Stimulated activated CD4-positive, alpha-beta T cell treated with anti-CD3 and anti-CD28 coated beads, Interleukin-4, amount 100 ng/mL, for 4 hours (primary cell): ENCODE results near the gene NLRP13.
"Not testable (repeated sequence)": the region's sequence is repeated elsewhere in the genome, so short reads cannot be mapped to it uniquely, and the experiment has no call there.

ENCODE experiments used
- DNase-seq, 2 experiments: peaks; one replicate each; pipeline ENCODE4 v3.0.0-alpha.2; 2020

The NLRP13 gene, protein sequence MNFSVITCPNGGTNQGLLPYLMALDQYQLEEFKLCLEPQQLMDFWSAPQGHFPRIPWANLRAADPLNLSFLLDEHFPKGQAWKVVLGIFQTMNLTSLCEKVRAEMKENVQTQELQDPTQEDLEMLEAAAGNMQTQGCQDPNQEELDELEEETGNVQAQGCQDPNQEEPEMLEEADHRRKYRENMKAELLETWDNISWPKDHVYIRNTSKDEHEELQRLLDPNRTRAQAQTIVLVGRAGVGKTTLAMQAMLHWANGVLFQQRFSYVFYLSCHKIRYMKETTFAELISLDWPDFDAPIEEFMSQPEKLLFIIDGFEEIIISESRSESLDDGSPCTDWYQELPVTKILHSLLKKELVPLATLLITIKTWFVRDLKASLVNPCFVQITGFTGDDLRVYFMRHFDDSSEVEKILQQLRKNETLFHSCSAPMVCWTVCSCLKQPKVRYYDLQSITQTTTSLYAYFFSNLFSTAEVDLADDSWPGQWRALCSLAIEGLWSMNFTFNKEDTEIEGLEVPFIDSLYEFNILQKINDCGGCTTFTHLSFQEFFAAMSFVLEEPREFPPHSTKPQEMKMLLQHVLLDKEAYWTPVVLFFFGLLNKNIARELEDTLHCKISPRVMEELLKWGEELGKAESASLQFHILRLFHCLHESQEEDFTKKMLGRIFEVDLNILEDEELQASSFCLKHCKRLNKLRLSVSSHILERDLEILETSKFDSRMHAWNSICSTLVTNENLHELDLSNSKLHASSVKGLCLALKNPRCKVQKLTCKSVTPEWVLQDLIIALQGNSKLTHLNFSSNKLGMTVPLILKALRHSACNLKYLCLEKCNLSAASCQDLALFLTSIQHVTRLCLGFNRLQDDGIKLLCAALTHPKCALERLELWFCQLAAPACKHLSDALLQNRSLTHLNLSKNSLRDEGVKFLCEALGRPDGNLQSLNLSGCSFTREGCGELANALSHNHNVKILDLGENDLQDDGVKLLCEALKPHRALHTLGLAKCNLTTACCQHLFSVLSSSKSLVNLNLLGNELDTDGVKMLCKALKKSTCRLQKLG

DNA sequence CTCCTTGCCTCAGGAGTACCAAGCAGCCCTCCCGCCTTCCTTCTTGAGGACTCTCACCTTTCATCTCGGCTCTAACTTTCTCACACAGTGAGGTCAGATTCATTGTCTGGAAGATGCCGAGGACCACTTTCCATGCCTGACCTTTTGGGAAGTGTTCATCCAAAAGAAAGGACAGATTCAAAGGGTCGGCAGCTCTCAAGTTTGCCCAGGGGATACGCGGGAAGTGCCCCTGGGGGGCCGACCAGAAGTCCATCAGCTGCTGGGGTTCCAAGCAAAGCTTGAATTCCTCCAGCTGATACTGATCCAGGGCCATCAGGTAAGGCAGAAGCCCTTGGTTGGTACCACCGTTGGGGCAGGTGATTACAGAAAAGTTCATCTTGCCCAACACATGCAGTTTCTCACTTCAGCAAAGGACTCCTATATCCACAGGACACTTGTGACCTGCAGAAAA is at the start of gene NLRP13:
TSS of gene NLRP13 (minus strand) at position 401 of the 451 bp plus-strand sequence. CDS start at position 376, 25 bp downstream.
- DNase-seq: no peak

DNA sequence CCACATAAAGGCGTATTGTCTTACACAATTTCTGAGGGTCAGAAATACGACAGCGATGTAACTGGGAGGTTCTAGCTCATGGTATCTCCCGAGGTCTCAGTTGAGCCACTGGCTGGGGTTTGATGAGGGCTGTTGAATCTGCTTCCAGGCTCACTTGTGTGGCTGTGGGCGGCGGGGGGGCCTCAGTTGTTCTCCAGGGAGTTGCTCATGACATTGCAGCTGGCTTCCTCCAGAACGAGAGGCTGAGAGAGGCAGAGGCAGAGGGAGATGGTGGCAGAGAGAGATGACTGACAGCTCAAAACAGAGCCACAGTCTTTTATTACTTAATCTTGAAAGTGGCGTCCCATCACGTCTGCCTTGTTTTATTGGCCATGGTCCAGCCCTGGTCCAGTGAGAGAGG is 48.3 kb upstream of the NLRP13 start:
- DNase-seq: no peak

DNA sequence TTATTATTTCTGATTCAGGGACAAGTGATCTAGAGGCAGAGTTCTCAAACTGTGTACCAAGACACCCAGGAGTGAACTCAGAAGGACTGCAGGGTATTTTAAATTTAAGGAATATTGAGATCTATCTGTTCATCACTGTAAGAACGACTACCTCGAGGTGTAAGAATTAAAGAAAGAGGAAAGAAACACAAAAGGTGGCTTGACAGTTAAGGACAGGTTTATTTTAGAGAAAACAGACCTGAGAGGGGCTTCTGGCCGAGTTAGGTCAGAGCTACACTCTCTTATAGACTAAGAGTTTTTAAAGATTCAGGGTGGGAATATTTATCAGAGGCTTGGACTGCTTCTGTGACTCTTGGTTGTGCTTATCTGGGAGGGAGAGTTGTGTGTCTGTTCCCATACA is 41.8 kb upstream of the NLRP13 start:
- no peak for DNase-seq

DNA sequence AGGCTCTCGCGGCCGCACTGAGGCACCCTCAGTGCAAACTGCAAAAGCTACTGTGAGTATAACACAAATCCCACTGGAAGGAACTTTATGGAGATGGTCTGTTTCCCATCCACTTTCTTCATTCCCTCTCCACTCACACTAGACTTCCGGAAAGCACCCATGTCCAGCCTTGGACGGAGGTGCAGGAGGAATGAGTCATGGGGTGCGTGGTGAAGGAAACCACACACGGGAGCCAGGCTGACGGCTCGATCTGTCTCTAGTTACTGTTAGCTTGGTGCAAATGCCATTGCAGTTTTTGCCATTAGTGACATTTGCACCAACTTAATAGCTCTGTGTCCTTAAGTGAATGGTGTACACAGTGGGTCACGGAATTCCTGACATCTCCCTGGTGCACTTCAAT is 30.1 kb upstream of the NLRP13 start:
- no peak for DNase-seq

DNA sequence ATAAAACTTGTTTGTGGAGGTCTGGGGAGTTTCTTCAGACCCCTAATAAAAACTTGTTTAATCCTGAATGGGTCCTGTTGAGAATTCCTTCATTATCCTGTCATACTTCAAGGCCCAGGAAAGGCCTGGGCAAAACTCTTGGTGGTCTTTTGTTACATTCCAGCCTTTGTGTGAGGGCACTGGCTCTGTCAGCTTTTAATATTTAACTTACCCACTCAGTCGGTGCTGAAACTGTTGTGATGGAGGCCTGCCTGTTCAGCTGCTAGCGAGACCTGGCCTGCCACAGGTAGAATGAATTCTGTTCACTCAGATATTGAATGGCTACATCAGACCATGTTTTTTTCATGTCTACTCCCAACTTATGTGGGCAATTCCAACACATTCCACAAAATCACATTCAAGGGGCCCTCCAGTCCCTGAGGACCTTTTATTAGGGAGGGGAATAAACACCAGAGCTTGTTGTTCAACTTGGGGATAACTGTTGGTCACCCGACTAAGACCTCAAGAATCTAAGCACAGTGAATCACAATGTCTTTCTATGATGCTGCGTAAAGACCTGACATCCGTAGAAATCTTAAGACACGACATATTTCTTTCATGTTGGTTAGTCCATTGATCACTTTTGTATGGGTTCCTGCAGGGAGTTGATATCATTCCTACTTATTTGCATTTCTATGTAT is 28.0 kb upstream of the NLRP13 start:
- no peak for DNase-seq

DNA sequence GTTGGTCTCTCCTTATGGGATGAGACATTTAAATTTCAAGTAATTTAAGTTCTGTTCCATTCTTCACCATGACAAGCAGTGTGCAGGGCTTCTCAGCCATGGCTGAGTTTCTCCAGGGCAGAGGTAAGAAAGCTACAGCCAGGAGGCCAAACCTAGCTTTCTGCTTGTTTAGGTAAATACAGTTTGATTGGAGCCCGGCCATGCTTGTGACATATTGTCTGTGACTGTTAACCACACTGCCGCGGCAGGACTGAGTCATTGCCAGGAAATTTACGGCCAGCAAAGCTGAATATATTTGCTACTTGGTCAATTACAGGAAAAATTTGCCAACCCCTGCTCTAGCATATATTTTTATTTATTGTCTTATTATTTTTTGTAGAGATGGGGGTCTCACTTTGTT is 26.2 kb upstream of the NLRP13 start:
- DNase-seq: no peak

DNA sequence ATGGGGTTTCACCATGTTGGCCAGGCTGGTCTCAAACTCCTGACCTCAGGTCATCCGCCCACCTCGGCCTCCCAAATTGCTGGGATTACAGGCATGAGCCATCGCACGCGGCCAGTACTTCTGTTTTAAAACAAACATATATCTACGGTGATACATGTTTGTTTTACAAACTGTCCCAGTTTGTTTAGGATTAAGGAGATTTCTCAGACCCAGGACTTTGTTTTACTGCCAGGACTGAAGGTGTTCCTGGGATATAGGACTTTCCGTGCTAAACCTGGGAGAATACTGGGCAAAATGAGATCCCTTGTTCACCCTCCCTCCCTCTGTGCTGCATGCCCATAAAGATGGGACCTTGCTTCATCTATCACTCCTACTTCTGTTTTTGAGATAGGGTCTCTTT is 24.3 kb upstream of the NLRP13 start:
- no peak for DNase-seq

DNA sequence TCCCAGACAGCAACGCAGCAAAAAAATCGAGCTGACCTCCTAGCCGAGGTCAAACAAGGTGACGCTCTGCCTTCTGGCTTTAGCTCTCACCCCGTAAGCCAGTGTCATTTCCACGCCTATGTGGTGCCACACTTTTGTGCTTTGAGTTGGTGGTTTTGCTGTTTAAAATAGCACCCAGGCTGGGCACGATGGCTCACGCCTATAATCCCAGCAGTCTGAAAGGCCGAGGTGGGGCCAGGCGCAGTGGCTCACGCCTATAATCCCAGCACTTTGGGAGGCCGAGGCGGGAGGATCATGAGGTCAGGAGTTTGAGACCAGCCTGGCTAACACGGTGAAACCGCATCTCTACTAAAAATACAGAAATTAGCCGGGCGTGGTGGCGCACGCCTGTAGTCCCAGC is 18.4 kb upstream of the NLRP13 start:
- DNase-seq: not testable (repeated sequence)

DNA sequence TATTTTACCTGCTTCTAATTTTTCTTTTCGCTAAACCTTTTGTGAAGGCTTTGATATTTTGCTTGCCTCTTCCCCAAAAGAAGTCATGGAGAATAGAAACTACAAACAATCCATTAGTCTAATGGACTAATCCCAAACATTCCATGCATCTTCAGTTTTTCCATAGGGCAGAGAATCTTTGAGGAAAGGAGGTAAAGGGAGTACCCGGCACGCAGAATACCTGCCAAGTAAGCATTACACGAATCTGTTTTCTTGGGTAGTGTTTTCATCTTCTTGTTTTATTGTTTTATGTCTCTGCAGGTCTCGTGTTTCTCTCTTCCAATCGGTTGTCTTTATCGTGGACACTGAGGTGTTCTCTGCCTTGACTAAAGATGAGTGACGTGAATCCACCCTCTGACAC is 15.4 kb upstream of the NLRP13 start, which contains the start of gene NLRP8:
TSS of gene NLRP8 (plus strand) at position 301 of the 400 bp plus-strand sequence.
- DNase-seq: no peak

DNA sequence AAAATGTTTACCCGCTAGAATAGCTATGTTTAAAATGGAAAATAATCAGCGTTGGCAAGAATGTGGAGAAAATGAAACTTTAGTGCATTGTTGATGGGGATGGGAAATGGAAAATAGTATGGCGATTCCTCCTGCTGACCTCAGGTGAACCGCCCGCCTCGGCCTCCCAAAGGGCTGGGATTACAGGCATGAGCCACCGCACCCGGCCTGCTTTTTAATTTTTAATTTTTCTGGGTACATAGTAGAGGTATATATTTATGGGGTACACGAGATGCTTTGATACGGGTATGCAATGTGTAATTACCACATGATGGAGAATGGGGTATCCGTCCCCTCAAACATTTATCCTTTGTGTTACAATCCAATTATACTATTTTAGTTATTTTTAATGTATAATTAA is 8.2 kb upstream of the NLRP13 start:
- DNase-seq: no peak

DNA sequence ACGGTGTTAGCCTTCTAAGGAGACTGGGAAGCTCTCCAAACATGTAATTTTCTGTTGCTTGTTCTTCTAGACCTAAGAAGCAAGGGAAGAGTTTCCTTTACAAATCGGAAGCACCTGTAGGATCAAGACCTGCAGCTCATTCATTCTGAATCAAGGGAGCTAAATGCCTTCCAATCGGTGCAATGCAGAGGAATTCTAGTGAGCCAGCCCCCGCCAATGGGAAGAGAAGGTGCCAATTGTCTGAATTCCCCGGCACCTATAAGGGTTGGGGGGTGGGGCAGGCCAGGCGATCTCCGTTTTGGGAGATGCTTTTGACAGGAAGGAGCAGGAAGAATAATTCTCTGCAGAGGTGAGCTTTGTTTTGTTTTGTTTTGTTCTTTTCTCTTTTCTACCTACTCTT is 7.1 kb upstream of the NLRP13 start:
- DNase-seq: no peak

DNA sequence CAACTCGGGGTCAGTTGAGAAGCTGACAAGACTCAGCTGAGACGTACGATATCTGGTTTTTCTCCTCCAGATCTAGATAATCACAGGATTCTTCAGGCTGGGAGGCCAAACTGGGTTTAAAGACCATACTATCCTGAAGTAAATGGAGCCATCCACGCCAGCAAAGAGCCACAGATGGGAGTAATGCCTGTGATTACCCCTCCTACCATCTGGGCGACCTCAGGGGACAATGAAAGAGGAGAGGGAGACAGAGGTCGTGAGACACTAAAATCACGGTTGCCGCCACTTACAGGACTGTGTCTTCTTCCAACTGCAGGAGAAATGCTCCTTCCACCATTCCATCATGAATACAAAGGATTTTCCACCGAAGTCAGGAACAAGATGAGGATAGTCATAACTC is 3.1 kb upstream of the NLRP13 start:
- no peak for DNase-seq

DNA sequence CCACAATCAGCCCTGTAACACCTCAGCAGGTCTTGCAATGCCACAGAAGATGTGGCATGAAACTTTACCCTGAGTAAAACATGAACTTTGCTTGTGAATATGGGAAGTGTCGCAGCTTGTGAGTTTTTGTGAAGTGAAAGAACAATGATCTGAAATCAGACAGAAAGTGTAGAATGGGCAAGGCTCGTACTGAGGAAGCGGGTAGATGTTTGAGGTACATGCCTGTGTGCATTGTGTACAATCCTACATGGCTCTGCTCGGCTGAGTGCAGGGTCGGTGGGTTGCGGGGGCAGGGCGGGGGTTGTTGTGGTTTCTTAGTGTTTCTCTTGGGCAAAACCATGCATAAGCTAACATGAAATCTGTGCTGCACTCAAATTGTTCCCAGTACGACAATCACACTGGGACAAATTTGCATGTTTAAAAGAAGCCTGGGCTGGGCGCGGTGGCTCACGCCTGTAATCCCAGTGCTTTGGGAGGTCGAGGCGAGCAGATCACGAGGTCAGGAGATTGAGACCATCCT is 1.1 kb downstream of the NLRP13 start:
- no peak for DNase-seq

DNA sequence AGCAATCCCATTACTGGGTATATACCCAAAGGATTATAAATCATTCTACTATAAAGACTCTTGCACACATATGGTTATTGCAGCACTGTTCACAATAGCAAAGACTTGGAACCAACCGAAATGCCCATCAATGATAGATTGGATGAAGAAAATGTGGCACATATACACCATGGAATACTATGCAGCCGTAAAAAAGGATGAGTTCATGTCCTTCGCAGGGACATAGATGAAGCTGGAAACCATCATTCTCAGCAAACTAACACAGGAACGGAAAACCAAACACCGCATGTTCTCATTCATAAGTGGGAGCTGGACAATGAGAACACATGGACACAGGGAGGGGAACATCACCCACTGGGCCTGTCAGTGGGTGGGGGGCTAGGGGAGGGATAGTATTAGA is 2.9 kb downstream of the NLRP13 start:
- not testable (repeated sequence) for DNase-seq

DNA sequence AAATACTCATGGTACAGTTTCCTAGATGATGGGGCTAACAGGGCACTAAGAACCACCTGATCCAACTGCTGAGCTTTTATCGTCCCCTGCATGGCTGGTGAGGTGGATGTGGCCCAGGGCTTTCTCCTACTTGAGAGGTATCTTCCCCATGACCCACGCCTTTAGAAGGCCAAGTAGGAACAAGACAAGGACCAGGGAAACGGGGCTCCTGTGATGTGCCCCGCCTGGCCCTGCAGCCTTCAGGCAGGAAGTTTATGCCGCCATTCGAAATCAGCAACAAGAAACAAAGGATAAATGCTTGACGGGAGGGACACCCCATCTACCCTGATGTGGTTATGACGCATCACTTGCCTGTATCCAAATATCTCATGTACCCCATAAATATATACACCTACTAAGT is 4.1 kb downstream of the NLRP13 start:
- no peak for DNase-seq

DNA sequence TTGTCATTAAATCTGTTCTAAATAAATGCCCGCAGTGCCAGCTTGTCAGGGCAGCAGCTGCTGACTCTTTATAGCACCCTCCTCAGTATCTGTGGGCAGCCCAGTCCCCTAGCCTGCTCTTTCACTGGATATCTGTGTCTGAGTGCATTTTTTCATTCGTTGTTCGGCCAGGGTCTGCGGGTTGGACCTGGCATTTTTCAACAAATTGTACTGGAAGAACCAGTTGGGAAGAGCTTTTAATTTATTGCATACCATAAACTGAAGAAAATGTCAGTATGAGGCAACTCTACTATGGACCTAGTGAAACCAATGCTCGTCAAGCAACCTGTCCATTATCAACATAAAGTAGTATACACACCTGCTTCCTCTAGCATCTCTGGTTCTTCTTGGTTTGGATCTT is 8.6 kb downstream of the NLRP13 start:
- DNase-seq: no peak

DNA sequence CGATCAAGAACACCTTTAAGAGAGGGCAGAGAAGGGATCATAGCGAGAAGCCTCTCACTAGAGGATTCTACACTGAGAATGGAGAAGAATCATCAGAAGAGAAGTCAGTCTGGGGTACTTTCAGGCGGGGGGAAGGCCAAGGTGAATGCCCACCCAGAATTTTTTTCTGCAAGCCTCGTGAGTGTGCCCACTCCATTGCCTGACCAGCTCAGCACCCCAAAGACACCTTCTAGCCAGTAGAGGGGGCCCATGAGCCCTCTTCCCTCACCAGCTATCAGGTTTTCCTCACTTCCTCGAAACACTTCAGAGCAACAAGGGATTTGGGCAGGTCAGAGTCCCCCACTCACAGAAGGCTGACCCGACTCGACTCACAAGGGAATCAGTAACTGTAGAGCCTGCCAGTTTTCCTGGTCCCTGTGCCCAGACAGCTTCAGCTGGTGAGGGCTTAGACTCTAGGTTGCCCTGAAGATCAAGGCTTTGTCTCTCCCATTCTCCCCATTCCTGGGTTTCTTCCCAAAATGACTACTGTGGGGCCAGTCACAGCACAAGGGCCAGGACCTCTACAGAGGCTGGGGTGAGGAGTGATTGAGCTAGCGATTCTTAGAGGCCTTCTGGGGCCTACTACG is 18.4 kb downstream of the NLRP13 start:
- DNase-seq: no peak

DNA sequence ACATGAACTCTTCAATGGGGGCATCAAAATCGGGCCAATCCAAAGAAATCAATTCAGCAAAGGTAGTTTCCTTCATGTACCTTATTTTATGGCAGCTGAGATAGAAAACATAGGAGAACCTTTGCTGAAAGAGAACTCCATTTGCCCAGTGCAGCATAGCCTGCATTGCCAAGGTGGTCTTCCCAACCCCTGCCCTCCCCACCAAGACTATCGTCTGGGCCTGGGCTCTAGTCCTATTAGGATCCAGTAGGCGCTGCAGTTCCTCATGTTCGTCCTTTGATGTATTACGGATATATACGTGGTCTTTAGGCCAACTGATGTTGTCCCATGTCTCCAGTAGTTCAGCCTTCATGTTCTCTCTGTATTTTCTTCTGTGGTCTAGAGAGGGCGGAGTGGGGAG is 19.2 kb downstream of the NLRP13 start:
- DNase-seq: no peak

DNA sequence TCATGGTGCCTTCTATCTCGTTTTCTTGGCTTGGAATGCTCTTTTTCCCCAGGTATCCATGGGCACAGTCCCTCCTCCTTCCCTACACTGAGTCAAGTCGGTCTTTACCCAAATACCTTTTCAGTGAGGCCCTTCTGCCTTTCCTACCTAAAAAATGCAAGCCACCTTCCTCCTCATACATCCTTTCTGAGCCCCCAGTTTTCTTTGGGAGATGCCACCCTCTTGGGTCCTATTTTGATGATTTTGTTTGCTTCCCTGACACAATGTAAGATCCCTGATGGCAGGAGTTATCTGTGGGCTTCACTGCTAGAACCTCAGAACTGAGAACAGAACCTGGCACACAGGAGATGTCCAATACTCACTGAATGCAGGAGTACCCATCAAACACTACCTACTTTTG is 22.3 kb downstream of the NLRP13 start:
- DNase-seq: no peak

DNA sequence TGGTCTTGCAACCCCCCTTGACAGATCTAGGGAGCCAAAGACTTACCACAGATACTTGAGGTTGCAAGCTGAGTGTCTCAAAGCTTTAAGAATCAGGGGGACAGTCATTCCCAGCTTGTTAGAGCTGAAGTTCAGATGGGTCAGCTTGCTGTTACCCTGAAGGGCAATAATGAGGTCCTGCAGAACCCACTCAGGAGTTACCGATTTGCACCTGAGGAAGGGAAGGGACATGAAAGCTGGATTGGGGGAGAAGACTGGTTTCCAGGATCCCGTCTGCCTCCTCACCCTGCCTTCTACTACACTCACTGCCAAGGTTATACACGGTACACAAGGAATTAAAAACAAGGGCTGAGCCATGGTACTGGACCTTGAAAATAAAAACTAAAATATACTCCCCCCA is 24.4 kb downstream of the NLRP13 start:
- no peak for DNase-seq

DNA sequence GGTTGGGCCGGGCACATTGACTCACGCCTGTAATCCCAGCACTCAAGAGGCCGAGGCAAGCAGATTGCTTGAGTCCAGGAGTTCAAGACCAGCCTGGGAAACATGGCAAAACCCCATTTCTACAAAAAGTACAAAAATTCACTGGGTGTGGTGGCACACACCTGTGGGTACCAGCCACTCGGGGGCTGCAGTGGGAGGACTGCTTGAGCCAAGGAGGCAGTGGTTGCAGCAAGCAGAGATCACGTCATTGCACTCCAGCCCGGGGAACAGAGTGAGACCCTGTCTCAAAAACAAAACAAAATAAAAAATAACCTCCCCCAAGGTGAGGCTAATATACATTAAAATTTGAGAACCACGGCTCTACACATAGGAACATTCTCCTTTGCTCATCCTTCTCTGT is 24.9 kb downstream of the NLRP13 start:
- DNase-seq: no peak

DNA sequence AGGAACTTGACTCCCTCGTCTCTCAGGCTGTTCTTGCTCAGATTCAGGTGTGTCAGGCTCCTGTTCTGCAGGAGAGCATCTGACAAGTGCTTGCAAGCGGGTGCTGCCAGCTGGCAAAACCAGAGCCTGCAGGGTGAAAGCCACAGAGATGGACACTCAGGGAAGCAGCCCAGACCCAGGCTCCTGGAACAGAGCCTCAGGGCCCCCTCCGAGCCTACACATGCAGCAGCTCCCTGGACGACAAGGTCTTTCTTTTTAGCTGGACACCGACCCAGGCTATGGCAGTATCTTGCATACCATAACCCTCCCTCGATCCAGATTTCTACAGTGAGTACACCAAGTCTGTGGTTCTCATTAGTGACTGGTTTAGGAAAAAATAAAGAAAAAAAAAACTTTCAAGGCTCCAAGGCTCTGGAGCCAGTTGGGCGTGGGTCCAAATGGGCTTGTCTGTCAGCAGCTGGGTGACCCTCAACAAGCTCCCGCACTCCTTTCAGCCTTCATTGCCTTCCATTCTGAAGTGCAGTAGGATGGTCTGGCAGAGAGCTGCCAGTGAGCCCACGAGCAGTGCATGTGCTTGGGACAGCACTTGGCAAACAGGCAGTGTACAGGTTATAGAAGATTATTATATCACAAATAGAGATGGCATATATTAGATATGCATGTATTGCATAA is 29.9 kb downstream of the NLRP13 start:
- no peak for DNase-seq
